Activated CD4-positive, alpha-beta T cell treated with anti-CD3 and anti-CD28 coated beads, Interleukin-2, amount 10 ng/mL, durations not matched to agents 7 days and 5 days (primary cell): ENCODE results near the gene SPATA24. TPM values are rescaled to one million over a fixed set of nuclear protein-coding genes. Genes with fewer than 3 reads are reported as not detected.
"Not testable (repeated sequence)": the region's sequence is repeated elsewhere in the genome, so short reads cannot be mapped to it uniquely, and the experiment has no call there.

ENCODE experiments used
- CTCF ChIA-PET: fragments of 350-600 bp; sonication (Branson Sonifier 250); formaldehyde crosslinking; loops from one replicate; lab custom pipeline; 2021; ENCODE audit warnings: antibody characterized with exemption; lab: Charles Lee
- POLR2A ChIA-PET: fragments of 350-600 bp; sonication (Branson Sonifier 250); formaldehyde crosslinking; loops from one replicate; lab custom pipeline; 2021; ENCODE audit warnings: antibody characterized with exemption; lab: Charles Lee
- DNase-seq: peaks from one replicate; pipeline ENCODE4 v3.0.0-alpha.2; 2020
- H3K27ac Mint-ChIP-seq: one replicate; pipeline ENCODE4 v1.8.0; 2021; ENCODE audit warnings: mild to moderate bottlenecking, moderate library complexity, mixed read lengths
- H3K27me3 Mint-ChIP-seq: one replicate; pipeline ENCODE4 v1.8.0; 2021; ENCODE audit warnings: mixed read lengths
- H3K36me3 Mint-ChIP-seq: one replicate; pipeline ENCODE4 v1.8.0; 2021; ENCODE audit warnings: low read depth, mixed read lengths
- H3K4me1 Mint-ChIP-seq: one replicate; pipeline ENCODE4 v1.8.0; 2021; ENCODE audit warnings: mixed read lengths
- H3K4me3 Mint-ChIP-seq: one replicate; pipeline ENCODE4 v1.8.0; 2021; ENCODE audit warnings: mild to moderate bottlenecking, moderate library complexity, mixed read lengths
- H3K9me3 Mint-ChIP-seq: one replicate; pipeline ENCODE4 v1.8.0; 2021; ENCODE audit warnings: mixed read lengths
- total RNA-seq, 2 experiments: library from RNA; stranded (reverse); gene quantifications; one replicate each; pipeline ENCODE4 v1.2.3, GENCODE V29; 2021

Gene SPATA24
- total RNA-seq, 2 experiments from 2014 or later: 5.5 to 7.2 TPM

DNA sequence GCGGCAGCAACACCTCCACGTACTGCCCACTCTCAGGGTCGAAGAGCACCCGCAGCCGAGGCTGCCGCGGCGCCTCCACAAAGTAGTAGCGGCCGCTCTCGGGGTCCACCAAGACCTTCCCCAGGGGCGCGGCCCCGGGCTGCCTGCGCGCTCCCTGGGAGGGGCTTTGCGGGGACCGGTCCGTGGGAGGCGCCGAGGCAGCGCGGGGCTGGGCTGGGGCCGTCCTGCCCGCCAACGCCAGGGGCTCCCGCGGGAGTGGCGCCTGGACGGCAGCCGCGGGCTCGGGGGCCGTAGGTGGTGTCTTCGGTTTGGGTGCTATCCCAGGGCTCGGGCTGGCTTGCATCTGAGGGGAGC, 11.6 kb downstream of the SPATA24 start:
- Mint-ChIP-seq H3K4me3 (peak overlapping the region; percentile 87), H3K4me1 (peaks cover 63% of the 10 kb centered on the region), H3K27ac (peak overlapping the region; percentile 93), H3K27me3 (no peaks in the 10 kb centered on the region), H3K9me3 (no peaks in the 10 kb centered on the region), H3K36me3 (peaks cover 13% of the 10 kb centered on the region)
- no peak for DNase-seq
- POLR2A ChIA-PET: interaction anchor here (0.6 to 1.0 kb wide), 2 partner anchors 50 to 119 kb away, joined by 3 to 5 read pairs; partner anchors contain the start of gene PAIP2
- CTCF ChIA-PET: interaction anchor here (0.7 to 5.2 kb wide), 17 partner anchors 9 to 943 kb away, joined by 3 to 43 read pairs (median 5); partner anchors contain the start of genes PAIP2 and SPATA24

DNA sequence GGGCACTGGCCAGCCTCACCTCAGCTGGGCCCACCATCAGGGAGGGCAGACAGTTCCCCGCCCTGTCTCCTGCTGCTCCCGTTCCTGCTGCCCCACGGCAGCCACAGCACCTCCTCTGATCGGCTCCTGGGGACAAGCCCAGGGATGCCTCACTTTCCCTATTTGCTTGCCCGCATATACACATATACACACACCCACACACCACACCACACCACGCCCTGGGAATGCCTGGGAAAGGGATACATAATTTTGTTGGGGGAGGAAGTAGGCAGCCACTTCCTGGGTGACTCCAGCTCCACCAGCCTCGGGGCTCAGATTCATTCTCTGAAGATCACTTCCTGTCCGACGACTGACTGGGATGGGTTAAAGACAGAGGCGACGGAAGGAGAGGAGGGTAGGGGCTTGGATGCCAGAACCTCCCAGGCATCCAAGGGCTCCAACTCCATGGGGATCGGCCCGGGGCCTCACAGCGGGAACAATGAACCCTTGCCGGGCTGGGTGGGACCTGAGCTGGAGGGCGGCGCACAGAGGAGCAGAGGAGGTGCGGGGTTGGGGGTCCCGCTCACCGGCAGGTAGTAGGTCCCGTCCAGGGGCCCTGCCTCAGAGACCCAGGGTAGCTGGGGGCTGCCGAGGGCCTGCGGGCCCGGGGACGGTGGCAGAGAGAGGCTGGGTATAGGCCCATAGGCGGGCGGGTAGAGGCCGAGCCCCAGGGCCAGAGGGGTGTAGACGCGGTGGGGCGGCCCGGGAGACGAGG, 12.1 kb downstream of the SPATA24 start:
- CTCF ChIA-PET: interaction anchor here (0.7 to 5.2 kb wide), 21 partner anchors 10 to 942 kb away, joined by 3 to 43 read pairs (median 5); partner anchors contain the start of genes ECSCR, MATR3, PAIP2 and SPATA24
- DNase-seq: no peak
- Mint-ChIP-seq H3K4me1 (peaks cover 60% of the 10 kb centered on the region), H3K36me3 (peaks cover 8% of the 10 kb centered on the region), H3K27me3 (no peaks in the 10 kb centered on the region), H3K4me3 (peak overlapping the region; percentile 87), H3K27ac (peak overlapping the region; percentile 97), H3K9me3 (no peaks in the 10 kb centered on the region)
- POLR2A ChIA-PET: interaction anchor here (0.6 to 1.0 kb wide), 3 partner anchors 28 to 894 kb away, joined by 3 to 6 read pairs (median 5); partner anchors contain the start of gene PAIP2

DNA sequence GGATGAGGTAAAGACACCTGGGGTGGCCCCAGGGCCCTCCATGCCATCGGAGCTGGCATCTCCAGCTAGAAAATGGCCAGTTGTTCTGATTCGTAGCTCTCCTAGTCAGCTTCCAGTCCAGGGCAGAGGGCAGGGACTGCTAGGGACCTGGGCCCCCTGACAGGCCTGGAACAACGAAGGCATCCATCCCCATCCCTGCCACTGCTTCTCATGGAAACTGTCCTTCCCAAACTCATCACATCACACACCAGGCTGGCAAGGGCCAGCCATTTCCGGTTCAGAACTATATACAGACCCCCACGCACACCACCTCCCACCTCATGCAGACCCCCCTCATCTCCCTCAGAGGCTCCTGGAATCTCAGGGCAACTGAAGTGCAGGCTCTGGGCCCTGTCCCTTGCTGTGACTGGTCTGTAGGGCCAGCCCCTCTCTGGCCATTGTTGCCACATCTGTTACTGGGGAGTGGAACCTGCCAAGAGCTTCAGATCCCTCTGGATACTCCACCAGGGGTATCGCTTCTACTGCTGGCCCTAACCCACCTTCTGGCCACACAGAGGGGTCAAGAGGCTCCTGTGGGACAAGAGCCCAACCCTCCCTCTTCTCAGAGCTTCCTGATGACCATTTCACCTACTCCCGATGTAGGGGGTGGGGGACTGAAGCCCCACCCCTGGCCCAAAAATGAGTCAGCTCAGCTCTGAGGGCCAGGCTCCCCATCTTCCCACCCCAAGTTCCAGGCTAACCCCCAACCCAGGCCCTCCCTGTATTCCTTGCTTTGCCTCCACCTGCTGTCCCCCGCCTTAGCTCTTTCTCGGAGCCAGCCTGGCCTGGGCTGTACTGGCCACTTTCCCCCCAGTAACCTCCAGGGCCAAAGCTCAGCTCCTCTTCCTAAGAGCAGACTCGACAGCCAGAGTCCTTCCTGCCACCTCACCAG, 13.0 kb downstream of the SPATA24 start:
- Mint-ChIP-seq H3K4me1 (peaks cover 61% of the 10 kb centered on the region), H3K27me3 (no peaks in the 10 kb centered on the region), H3K4me3 (peak overlapping the region; percentile 87), H3K9me3 (no peaks in the 10 kb centered on the region), H3K36me3 (peaks cover 5% of the 10 kb centered on the region), H3K27ac (peak overlapping the region; percentile 97)
- CTCF ChIA-PET: interaction anchor here (0.6 to 5.2 kb wide), 19 partner anchors 10 to 824 kb away, joined by 3 to 43 read pairs (median 4); partner anchors contain the start of genes ECSCR, MATR3, PAIP2 and SPATA24
- POLR2A ChIA-PET: interaction anchor here (0.6 to 1.0 kb wide), 3 partner anchors 28 to 895 kb away, joined by 3 to 6 read pairs (median 4); no protein-coding TSS in a partner anchor
- no peak for DNase-seq

DNA sequence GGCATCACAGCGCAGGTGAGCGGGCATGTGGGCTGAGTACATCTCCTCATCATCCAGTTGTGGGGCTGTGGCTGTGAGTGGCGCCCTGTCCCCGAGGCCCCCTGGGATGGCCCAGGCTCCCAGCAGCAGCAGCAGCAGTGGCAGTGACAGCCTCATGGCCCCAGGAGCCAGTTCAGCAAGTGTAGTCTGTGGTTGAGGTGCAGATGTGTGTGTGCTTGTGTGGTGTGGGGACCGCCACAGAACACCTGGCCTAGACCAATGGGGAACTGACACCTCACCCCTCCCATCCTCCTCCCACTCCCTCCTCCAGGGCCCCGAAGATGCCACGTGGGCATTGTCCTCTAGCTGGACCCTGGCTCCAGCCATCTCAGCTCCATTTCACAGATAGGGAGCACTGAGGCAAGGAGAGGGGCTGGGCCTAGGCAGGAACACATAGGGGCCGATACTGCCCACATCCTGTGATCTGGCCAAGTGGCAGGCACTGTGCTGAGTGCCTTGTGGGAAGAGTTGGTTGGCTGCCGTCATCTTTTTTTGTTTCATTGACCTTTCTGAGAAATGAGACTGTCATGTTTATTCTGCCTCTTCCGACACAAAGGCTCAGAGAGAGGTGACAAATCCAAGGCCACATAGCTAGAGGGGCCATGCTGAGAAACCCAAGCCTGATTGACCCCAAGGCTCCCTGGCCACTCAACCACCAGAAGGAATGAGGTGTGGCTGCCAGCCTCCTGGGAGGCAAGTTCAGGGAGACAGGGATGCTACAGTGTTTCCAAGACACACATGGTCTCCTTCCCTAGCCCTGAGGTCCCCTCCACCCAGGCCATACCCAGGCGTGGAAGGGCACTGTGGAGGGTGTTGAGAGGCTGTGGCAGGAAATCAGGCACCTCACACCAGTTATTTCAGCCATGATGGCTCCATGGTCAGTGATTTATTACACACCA, 13.9 kb downstream of the SPATA24 start, which contains the start of gene MZB1:
Gene MZB1, minus strand, starts transcription at position 213 of the 938 bp plus-strand sequence. Its CDS starts 57 bp downstream, at position 156.
- Mint-ChIP-seq H3K27me3 (no peaks in the 10 kb centered on the region), H3K27ac (peak within 1 kb of the TSS; percentile 97), H3K4me1 (peaks cover 68% of the 10 kb centered on the region), H3K4me3 (peak within 1 kb of the TSS; percentile 87), H3K36me3 (peaks cover 5% of the 10 kb centered on the region), H3K9me3 (no peaks in the 10 kb centered on the region)
- ChIA-PET CTCF (interaction anchor here (0.6 to 5.2 kb wide), 16 partner anchors 9 to 174 kb away, joined by 3 to 43 read pairs (median 4); partner anchors contain the start of genes ECSCR, MATR3, PAIP2 and SPATA24), POLR2A (interaction anchor here (1.0 kb wide), 1 partner anchor 173 kb away, joined by 4 read pairs; no protein-coding TSS in a partner anchor)
- peak; percentile 74 for DNase-seq

DNA sequence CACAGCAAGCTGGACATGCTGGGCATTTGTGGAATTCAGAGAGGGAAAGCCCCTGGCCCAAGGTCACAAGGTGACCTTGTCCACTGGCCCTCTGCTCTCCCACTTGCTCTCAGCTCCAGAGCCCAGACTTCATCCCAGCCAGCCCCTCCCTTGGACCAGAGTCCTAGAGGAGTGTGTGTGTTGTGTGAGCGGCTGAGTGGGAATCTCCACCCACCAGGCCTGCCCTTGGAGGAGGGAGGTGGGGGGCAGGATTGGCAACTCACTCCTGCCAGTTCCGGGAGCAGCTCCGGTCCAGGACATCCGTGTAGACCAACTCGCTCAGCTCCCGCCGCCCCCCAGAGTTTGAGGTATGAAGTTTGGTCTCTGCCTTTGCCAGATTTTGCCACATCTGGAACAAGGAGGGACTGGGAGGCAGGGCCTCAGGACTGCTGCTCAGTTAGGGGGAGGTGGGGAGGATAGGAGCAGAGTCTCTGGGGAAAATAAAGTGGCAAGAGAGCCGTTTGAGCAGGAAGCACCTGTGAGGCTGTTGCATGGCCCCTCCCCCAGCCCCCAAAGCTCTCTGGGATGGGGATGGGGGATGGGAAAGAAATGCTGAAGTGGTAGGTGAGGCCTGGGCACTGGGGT, 15.6 kb downstream of the SPATA24 start:
- peak overlapping the region; percentile 51 for H3K4me3 Mint-ChIP-seq
- ChIA-PET CTCF (interaction anchor here (0.8 to 5.2 kb wide), 6 partner anchors 9 to 190 kb away, joined by 3 to 31 read pairs (median 8); partner anchors contain the start of genes PAIP2, SIL1 and SPATA24), POLR2A (interaction anchor here (0.8 kb wide), 1 partner anchor 46 kb away, joined by 4 read pairs; the partner anchor contains the start of gene PAIP2)
- no peaks in the 10 kb centered on the region for H3K9me3 Mint-ChIP-seq
- H3K27ac Mint-ChIP-seq: peak overlapping the region; percentile 79
- no peaks in the 10 kb centered on the region for H3K27me3 Mint-ChIP-seq
- H3K36me3 Mint-ChIP-seq: peaks cover 5% of the 10 kb centered on the region
- H3K4me1 Mint-ChIP-seq: peaks cover 83% of the 10 kb centered on the region
- DNase-seq: no peak

DNA sequence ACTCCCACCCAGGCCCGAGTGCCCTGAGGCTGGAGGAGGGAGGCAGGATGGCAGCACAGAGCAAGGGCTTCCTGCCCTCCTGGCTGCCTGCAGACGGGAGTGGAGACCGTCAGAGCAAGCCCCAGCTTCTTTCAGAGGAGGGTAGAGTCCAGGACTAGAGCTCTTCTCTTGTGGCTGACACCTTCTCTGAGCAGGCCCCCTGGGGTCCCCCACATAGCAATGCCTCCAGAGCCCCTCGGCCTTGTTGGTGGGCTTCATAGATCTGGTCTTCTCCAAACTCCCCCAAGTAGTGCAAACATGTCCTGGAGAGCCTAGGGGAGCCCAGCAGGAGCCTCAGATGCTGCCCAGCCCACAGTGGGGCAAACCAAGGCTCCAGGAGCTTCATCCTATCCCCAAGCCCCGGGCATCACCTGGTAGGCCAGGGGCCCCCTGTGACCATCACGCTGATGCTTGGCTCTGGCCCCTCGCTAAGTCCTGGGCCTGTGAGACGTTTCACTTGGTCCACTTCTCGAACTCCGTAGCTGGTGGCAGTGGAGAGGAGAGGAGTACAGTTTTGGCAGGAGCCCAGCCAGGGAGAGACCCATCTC, 16.2 kb downstream of the SPATA24 start:
- Mint-ChIP-seq H3K36me3 (peaks cover 5% of the 10 kb centered on the region), H3K27me3 (no peaks in the 10 kb centered on the region), H3K4me3 (no peak overlapping the region), H3K9me3 (no peaks in the 10 kb centered on the region), H3K27ac (peak overlapping the region; percentile 73), H3K4me1 (peaks cover 79% of the 10 kb centered on the region)
- DNase-seq: no peak
- ChIA-PET CTCF (interaction anchor here (0.8 to 2.7 kb wide), 6 partner anchors 8 to 189 kb away, joined by 3 to 13 read pairs (median 5); partner anchors contain the start of genes PAIP2, SIL1 and SPATA24), POLR2A (interaction anchor here (0.6 to 0.8 kb wide), 2 partner anchors 46 to 80 kb away, joined by 4 read pairs; partner anchors contain the start of gene PAIP2)

DNA sequence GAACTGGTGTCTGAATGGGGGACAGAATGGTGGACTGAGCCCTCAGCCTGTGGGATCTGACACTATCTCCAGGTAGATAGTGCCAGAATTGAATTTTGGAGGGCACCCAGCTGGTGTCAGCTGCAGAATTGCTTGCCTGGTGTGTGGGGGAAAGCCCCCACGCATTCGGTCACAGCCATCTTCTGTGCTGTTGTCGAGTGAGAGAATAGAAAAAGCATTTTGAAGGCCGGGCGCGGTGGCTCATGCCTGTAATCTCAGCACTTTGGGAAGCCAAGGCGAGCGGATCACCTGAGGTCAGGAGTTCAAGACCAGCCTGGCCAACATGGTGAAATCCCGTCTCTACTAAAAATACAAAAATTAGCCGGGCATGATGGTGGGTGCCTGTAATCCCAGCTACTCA, 16.9 kb downstream of the SPATA24 start:
- Mint-ChIP-seq H3K4me1 (peaks cover 78% of the 10 kb centered on the region), H3K27ac (peak overlapping the region; percentile 94)
- H3K4me3 Mint-ChIP-seq, H3K36me3 Mint-ChIP-seq, DNase-seq, H3K27me3 Mint-ChIP-seq, POLR2A ChIA-PET, H3K9me3 Mint-ChIP-seq: not testable (repeated sequence)
- CTCF ChIA-PET: interaction anchor here (1.2 to 2.7 kb wide), 3 partner anchors 8 to 16 kb away, joined by 3 to 13 read pairs (median 7); partner anchors contain the start of gene SPATA24

DNA sequence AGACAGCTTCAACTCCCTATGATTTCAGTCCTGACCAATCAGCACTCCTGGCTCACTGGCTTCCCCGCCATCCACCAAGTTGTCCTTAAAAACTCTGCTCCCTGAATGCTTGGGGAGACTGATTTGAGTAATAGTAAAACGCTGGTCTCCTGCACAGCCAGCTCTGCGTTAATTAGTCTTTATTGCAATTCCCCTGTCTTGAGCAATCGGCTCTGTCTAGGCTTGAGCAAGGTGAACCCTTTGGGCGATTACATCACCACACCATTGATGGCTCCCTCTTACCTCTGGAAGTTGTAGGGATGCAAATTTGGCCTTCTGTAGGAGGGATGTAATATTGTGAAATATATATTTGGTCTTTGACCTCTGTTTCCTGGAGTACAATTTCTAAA, 17.8 kb downstream of the SPATA24 start:
- ChIA-PET POLR2A (no interaction called here), CTCF (interaction anchor here (0.7 to 2.7 kb wide), 3 partner anchors 17 to 833 kb away, joined by 3 to 13 read pairs (median 3); partner anchors contain the start of gene SPATA24)
- H3K9me3 Mint-ChIP-seq: no peaks in the 10 kb centered on the region
- H3K27me3 Mint-ChIP-seq: no peaks in the 10 kb centered on the region
- peak overlapping the region; percentile 94 for H3K27ac Mint-ChIP-seq
- peak overlapping the region; percentile 12 for H3K4me3 Mint-ChIP-seq
- H3K36me3 Mint-ChIP-seq: no peaks in the 10 kb centered on the region
- H3K4me1 Mint-ChIP-seq: peaks cover 69% of the 10 kb centered on the region
- DNase-seq: no peak

DNA sequence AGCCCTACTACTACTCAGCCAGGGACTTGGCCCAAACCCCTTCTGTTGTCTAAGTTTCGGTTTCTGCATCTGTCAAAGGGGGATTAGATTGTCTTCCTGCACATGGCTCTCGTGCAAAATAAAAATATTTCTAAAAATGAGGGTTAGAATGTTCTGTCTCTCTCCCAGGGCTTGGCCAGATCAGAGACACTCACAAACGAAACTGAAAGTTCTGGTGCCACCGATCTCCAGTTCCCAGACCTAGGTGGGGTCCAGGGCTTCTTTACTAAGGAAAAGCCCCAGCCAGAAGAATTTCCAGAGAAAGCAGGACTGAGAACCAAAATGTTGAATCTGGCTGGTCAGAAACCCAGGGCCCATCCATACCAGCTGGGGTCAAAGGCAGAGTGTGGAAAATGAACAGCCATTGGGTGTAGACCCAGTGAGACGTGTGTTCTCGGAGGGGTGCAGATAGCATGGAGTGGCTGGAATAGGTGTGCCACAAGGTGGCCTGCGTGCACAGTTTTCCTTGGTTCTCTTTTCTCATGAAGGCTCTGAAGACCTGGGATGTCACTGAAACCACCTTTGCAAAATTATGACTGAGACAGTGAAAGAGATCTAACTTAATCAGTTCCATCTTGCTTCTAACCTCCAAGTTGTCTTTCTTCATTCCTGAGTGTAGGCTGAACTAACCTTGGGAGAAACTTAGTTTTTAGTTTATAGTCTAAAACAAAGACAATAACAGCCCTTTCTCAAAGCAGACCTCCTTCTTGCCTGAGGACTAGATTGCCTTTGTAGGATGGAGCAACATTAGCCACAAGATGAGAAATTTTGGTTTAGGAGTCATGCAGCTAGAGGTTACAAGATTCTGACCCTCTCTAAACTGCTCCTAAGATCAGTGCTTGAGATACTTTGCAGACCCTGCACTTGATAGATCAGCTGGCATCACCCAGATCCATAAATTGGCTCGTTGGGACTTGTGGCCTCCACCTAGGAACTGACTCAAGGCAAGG, 18.5 kb downstream of the SPATA24 start:
- peak; percentile 56 for DNase-seq
- POLR2A ChIA-PET: no interaction called here
- H3K4me1 Mint-ChIP-seq: peaks cover 62% of the 10 kb centered on the region
- H3K36me3 Mint-ChIP-seq: no peaks in the 10 kb centered on the region
- H3K4me3 Mint-ChIP-seq: peak overlapping the region; percentile 68
- H3K9me3 Mint-ChIP-seq: no peaks in the 10 kb centered on the region
- H3K27me3 Mint-ChIP-seq: no peaks in the 10 kb centered on the region
- peak overlapping the region; percentile 94 for H3K27ac Mint-ChIP-seq
- CTCF ChIA-PET: interaction anchor here (0.7 to 1.6 kb wide), 4 partner anchors 11 to 832 kb away, joined by 3 to 6 read pairs (median 4); partner anchors contain the start of gene PAIP2
